GM18873 (cell line): Measurements from ENCODE around the gene NUP85.
"Not testable (repeated sequence)": the region's sequence is repeated elsewhere in the genome, so short reads cannot be mapped to it uniquely, and the experiment has no call there.

Source experiments
- ATAC-seq: cut with Tn5 transposase; IDR thresholded peaks from one replicate; pipeline ENCODE4 v1.9.1; 2021; ENCODE audit warnings: mild to moderate bottlenecking, moderate library complexity, moderate number of reproducible peaks; ENCODE audit not compliant: unreplicated experiment, low FRiP score

NUP85 gene

GRCh38 chr17:75194879-75195278, 10.6 kb upstream of the NUP85 start:
- no peak for ATAC-seq

GRCh38 chr17:75199886-75200618, 5.4 kb upstream of the NUP85 start:
- no peak for ATAC-seq

- ATAC-seq = no peak
Measured at GRCh38 chr17:75205793-75206163, 299 bp downstream of the NUP85 start.

GRCh38 chr17:75207050-75207407, 1.6 kb downstream of the NUP85 start:
- ATAC-seq = not testable (repeated sequence)

GRCh38 chr17:75207760-75208159, 2.3 kb downstream of the NUP85 start:
- ATAC-seq = no peak

GRCh38 chr17:75208161-75208560, 2.7 kb downstream of the NUP85 start:
- ATAC-seq = no peak

GRCh38 chr17:75209061-75209460, 3.6 kb downstream of the NUP85 start:
- ATAC-seq = no peak

GRCh38 chr17:75218131-75218530, 12.7 kb downstream of the NUP85 start:
- ATAC-seq = no peak

- ATAC-seq = no peak
Measured at GRCh38 chr17:75219815-75220214, 14.3 kb downstream of the NUP85 start.

GRCh38 chr17:75225016-75225415, 19.5 kb downstream of the NUP85 start:
- no peak for ATAC-seq

- no peak for ATAC-seq
Measured at GRCh38 chr17:75227729-75228128, 22.2 kb downstream of the NUP85 start.

GRCh38 chr17:75228305-75228704, 22.8 kb downstream of the NUP85 start:
- no peak for ATAC-seq

GRCh38 chr17:75228847-75229246, 23.4 kb downstream of the NUP85 start:
- no peak for ATAC-seq

- ATAC-seq = no peak
Measured at GRCh38 chr17:75231071-75231470, 25.6 kb downstream of the NUP85 start.

GRCh38 chr17:75231741-75232464, 26.4 kb downstream of the NUP85 start:
- ATAC-seq = no peak

- no peak for ATAC-seq
Measured at GRCh38 chr17:75232786-75233185, 27.3 kb downstream of the NUP85 start.

GRCh38 chr17:75237100-75238014, 31.9 kb downstream of the NUP85 start:
- ATAC-seq = no peak

GRCh38 chr17:75238020-75238580, 32.6 kb downstream of the NUP85 start:
- ATAC-seq = no peak

- no peak for ATAC-seq
Measured at GRCh38 chr17:75238684-75239191, 33.3 kb downstream of the NUP85 start.

- ATAC-seq = no peak
Measured at GRCh38 chr17:75239214-75239613, 33.7 kb downstream of the NUP85 start.
